Suprapubic skin (tissue), 4 donors: Measurements from ENCODE around the gene APLF. TPM values are rescaled to one million over a fixed set of nuclear protein-coding genes. Genes with fewer than 3 reads are reported as not detected.

ENCODE experiments used
- DNase-seq, 2 donors: peaks; one replicate each; pipeline ENCODE4 v3.0.0-alpha.2; 2019; ENCODE audit warnings: low spot score in 2 of 2
- H3K27ac ChIP-seq: fragments of 200-600 bp; sonication (generic); one replicate; pipeline ENCODE4 v1.5.1; 2019
- H3K27me3 ChIP-seq: fragments of 200-600 bp; sonication (generic); one replicate; pipeline ENCODE4 v1.5.1; 2019
- H3K36me3 ChIP-seq: fragments of 200-600 bp; sonication (generic); one replicate; pipeline ENCODE4 v1.5.1; 2019
- H3K4me1 ChIP-seq: fragments of 200-600 bp; sonication (generic); one replicate; pipeline ENCODE4 v1.5.1; 2019
- H3K4me3 ChIP-seq: fragments of 200-600 bp; sonication (generic); one replicate; pipeline ENCODE4 v1.5.1; 2019; ENCODE audit warnings: mild to moderate bottlenecking
- H3K9me3 ChIP-seq: fragments of 200-600 bp; sonication (generic); one replicate; pipeline ENCODE4 v1.5.1; 2019
- EP300 ChIP-seq: sonication (generic); formaldehyde crosslinking; IDR thresholded peaks from one replicate; pipeline ENCODE4 v1.6.1; 2017; ENCODE audit warnings: antibody characterized with exemption
- POLR2A ChIP-seq, 2 donors: fragments of 450-650 bp; IDR thresholded peaks; one replicate each; pipeline ENCODE4 v1.6.1; 2017; ENCODE audit warnings: antibody characterized with exemption in 2 of 2, mild to moderate bottlenecking in 2 of 2, moderate library complexity in 2 of 2
- POLR2AphosphoS5 ChIP-seq, 3 donors: sonication (generic); formaldehyde crosslinking; IDR thresholded peaks; one replicate each; pipeline ENCODE4 v1.6.1; 2017; ENCODE audit warnings: antibody characterized with exemption in 3 of 3
- WGBS: methylation state at CpG from one replicate; pipeline ENCODE4 v1.1.5; 2018; 5-methylcytosine and 5-hydroxymethylcytosine counted together
- total RNA-seq, 4 donors: library from RNA; depleted of rRNA; stranded (reverse); fragments of >200 nt; gene quantifications; one replicate each; pipeline ENCODE4 v1.1.0, GENCODE V29; 2016
- TF ChIP-seq, protein P1 (sequence below), 2 donors: fragments of 200-600 bp in 1 of 2; fragments of 450-650 bp in 1 of 2; sonication (generic) in 1 of 2; IDR thresholded peaks; one replicate each; pipeline ENCODE4 v1.5.1; 2016 to 2019; ENCODE audit warnings: antibody characterized with exemption in 2 of 2, mild to moderate bottlenecking in 1 of 2, moderate library complexity in 1 of 2

Gene APLF
- total RNA-seq, 4 donors from 2014 or later, result 8.8 to 10.5 (median 9.9) TPM

DNA sequence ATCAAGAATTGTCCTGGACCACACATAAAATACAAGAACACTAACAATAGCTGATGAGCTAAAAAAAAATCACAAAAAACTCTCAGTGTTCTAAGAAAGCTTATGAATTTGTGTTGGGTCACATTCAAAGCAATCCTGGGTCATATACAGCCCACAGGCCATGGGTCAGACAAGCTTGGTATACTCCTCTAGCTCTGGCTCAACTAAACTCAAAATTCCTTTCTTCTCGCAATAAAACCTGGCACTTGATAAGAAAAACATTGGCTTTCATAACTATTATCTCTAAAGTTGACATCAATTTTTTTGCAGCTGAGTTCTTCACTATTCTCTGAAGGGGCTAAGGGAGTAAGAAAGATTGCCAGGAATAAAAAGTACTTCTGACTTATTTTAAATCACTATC, 38.6 kb upstream of the APLF start:
- TF ChIP-seq, protein P1, sequence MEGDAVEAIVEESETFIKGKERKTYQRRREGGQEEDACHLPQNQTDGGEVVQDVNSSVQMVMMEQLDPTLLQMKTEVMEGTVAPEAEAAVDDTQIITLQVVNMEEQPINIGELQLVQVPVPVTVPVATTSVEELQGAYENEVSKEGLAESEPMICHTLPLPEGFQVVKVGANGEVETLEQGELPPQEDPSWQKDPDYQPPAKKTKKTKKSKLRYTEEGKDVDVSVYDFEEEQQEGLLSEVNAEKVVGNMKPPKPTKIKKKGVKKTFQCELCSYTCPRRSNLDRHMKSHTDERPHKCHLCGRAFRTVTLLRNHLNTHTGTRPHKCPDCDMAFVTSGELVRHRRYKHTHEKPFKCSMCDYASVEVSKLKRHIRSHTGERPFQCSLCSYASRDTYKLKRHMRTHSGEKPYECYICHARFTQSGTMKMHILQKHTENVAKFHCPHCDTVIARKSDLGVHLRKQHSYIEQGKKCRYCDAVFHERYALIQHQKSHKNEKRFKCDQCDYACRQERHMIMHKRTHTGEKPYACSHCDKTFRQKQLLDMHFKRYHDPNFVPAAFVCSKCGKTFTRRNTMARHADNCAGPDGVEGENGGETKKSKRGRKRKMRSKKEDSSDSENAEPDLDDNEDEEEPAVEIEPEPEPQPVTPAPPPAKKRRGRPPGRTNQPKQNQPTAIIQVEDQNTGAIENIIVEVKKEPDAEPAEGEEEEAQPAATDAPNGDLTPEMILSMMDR (IDR thresholded peaks at IDR 0.05), result no peak
- no peak for TF ChIP-seq EP300
- no peak overlapping the region for H3K4me3 ChIP-seq
- no peaks in the 10 kb centered on the region for H3K36me3 ChIP-seq
- DNase-seq, result no peak
- H3K27me3 ChIP-seq, result no peaks in the 10 kb centered on the region
- no peak overlapping the region for H3K27ac ChIP-seq
- H3K4me1 ChIP-seq, result no peaks in the 10 kb centered on the region
- 67% methylated on average over 1 of the region's 1 CpG for WGBS
- H3K9me3 ChIP-seq, result no peaks in the 10 kb centered on the region

DNA sequence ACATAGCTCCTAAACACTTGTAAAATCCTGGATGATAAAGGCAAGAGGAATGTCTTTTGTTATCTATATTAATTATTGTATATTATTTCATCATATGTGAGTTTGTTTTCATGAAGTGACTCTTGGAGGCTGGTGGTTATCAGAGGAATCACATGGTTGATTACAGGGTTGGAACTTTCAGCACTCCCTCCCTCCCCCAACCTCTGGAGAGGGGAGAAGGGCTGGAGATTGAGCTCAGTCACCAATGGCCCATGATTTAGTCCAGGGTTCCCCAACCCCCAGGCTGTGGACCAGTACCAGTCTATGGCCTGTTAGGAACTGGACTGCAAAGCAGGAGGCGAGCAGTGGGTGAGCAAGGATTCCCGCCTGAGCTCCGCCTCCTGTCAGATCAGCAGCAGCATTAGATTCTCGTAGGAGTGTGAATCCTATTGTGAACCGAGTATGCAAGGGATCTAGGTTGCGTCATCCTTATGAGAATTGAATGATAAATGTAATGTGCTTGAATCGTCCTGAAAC, 38.0 kb upstream of the APLF start:
- H3K27me3 ChIP-seq, result no peaks in the 10 kb centered on the region
- H3K9me3 ChIP-seq, result no peaks in the 10 kb centered on the region
- H3K36me3 ChIP-seq, result no peaks in the 10 kb centered on the region
- no peak overlapping the region for H3K4me3 ChIP-seq
- TF ChIP-seq EP300 (no peak), POLR2AphosphoS5 (IDR thresholded peaks at IDR 0.05) (no peak), POLR2A (IDR thresholded peaks at IDR 0.05) (no peak)
- TF ChIP-seq, protein P1 (IDR thresholded peaks at IDR 0.05), result no peak
- WGBS, result 84% methylated on average over 7 of the region's 7 CpGs
- DNase-seq, result no peak
- H3K27ac ChIP-seq, result no peak overlapping the region
- H3K4me1 ChIP-seq, result no peaks in the 10 kb centered on the region

DNA sequence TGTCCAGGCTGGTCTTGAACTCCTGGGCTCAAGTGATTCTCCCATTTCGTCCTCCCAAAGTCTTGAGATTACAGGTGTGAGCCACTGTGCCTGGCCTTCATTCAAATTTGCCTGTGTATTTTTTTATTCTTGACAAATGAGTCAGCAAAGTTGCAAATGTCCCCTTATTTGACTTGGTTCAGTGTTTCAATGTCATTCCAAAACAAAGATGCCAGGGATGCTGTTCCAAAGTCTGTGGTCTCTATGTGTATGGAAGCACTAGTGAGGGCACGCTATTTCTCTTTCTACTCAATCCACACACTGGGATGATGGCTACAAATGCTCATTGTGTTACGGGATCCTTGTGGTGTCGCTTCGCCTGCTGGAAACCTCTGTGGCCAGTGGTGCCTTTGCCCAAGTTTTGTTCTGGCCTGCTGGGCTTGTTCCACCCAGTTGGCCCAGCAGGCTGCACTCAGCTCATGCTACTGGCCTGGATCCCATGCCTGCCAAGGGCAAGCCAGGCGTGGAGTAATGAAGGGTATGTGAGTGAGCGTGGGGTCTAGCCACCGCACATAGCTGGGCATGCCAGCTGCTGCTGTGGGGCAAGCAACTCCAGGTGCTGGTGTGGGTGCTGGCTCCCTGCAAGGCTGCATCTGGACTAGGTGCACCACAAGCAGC, 35.9 kb upstream of the APLF start:
- H3K27me3 ChIP-seq, result no peaks in the 10 kb centered on the region
- H3K36me3 ChIP-seq, result no peaks in the 10 kb centered on the region
- no peak overlapping the region for H3K4me3 ChIP-seq
- H3K27ac ChIP-seq, result no peak overlapping the region
- WGBS, result 76% methylated on average over 8 of the region's 8 CpGs
- H3K4me1 ChIP-seq, result peaks cover 2% of the 10 kb centered on the region
- DNase-seq, result no peak
- TF ChIP-seq POLR2A (IDR thresholded peaks at IDR 0.05) (no peak), EP300 (no peak), POLR2AphosphoS5 (IDR thresholded peaks at IDR 0.05) (no peak)
- TF ChIP-seq, protein P1 (IDR thresholded peaks at IDR 0.05), result no peak
- H3K9me3 ChIP-seq, result no peaks in the 10 kb centered on the region

DNA sequence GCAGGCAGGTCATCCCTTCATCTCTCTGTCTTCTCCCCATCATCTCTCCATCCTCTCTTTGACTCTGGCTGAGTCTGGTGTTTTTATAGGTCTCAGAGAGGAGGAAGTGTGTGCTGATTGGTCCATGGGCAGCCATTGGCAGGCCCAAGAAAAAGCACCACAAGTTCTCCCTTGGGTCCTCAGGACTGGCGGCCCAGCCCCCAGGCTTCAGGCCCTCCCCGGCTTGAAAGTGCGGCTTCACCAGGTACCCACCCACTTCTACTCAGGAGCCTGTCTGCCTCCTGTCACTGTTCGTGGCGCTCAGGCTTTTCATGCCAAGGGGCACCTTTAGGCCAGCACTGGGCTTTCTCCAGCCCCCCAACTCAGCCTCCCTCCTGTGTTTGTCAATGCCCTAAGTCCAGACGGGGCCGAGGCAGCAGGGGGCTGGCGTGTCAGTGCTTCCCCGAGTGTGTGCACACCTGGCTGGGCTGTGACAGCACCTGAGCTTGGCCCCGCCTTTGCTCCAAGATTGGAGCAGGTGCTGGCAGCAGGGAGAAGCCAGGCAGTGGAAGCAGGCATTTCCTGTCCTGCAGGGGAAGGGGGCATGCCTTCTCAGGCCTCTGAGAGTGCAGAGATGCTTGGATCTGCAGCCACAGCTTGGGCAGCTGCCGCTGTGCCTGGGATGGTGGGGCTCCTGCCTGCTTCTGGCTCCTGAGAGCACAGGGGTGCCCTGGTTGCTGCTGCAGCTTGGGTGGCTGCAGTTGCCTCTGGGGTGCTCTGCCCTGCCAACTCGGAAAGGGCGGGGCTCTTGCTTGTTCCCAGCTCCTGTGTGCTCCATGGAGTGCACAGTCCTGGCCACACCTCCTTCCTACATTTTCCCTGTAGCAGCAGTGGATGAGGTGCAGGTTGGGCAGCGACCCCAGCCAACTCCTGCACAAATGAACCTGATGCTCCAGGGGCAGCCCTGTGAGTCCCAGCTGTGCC, 34.4 kb upstream of the APLF start:
- no peak overlapping the region for H3K4me3 ChIP-seq
- no peaks in the 10 kb centered on the region for H3K27me3 ChIP-seq
- H3K4me1 ChIP-seq, result peaks cover 9% of the 10 kb centered on the region
- H3K9me3 ChIP-seq, result no peaks in the 10 kb centered on the region
- TF ChIP-seq, protein P1 (IDR thresholded peaks at IDR 0.05), result no peak
- TF ChIP-seq POLR2AphosphoS5 (IDR thresholded peaks at IDR 0.05) (no peak), EP300 (no peak), POLR2A (IDR thresholded peaks at IDR 0.05) (no peak)
- WGBS, result 58% methylated on average over 11 of the region's 14 CpGs
- DNase-seq, result no peak
- H3K27ac ChIP-seq, result no peak overlapping the region
- H3K36me3 ChIP-seq, result no peaks in the 10 kb centered on the region

DNA sequence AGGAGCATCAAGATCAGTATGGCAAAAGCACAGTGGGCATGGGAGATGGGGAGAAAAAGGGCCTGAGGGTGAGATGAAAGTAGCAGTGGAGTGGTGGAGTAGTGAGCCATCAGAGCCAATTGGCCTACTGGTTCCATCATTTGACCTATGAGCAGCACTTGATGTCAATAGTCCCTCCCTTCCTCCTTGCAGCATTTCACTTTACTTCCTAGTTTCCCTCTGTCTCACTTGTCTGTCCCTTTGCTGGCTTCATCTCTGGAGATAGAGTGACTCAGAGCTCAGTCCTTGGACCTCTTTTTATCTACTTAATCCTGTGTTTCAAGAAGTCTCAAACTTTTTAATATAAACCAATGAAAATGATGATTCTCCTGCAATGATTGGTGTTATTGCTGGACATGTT, 32.4 kb upstream of the APLF start:
- no peaks in the 10 kb centered on the region for H3K9me3 ChIP-seq
- H3K4me3 ChIP-seq, result no peak overlapping the region
- TF ChIP-seq, protein P1 (IDR thresholded peaks at IDR 0.05), result no peak
- TF ChIP-seq POLR2AphosphoS5 (IDR thresholded peaks at IDR 0.05), result no peak
- no peak for TF ChIP-seq EP300
- H3K36me3 ChIP-seq, result no peaks in the 10 kb centered on the region
- H3K27ac ChIP-seq, result no peak overlapping the region
- peaks cover 9% of the 10 kb centered on the region for H3K4me1 ChIP-seq
- H3K27me3 ChIP-seq, result no peaks in the 10 kb centered on the region
- no peak for DNase-seq
